GM18858 (cell line): ENCODE data around the gene ST6GAL1.

Experiments
- ATAC-seq: cut with Tn5 transposase; IDR thresholded peaks from one replicate; pipeline ENCODE4 v1.9.1; 2021; ENCODE audit not compliant: unreplicated experiment

ST6GAL1 gene

GRCh38 chr3:187102073-187102634, 171.8 kb downstream of the ST6GAL1 start:
- ATAC-seq: no peak

- no peak for ATAC-seq
These were observed 172.9 kb downstream of the ST6GAL1 start for GRCh38 chr3:187103251-187103650.

- no peak for ATAC-seq
These were observed 174.0 kb downstream of the ST6GAL1 start for GRCh38 chr3:187104342-187104741.

GRCh38 chr3:187104933-187105332, 174.6 kb downstream of the ST6GAL1 start:
- ATAC-seq: no peak

GRCh38 chr3:187105700-187106099, 175.4 kb downstream of the ST6GAL1 start:
- ATAC-seq: no peak

GRCh38 chr3:187107989-187108388, 177.7 kb downstream of the ST6GAL1 start:
- no peak for ATAC-seq

GRCh38 chr3:187110156-187110555, 179.8 kb downstream of the ST6GAL1 start:
- no peak for ATAC-seq

GRCh38 chr3:187112934-187113793, 182.8 kb downstream of the ST6GAL1 start:
- ATAC-seq: no peak

GRCh38 chr3:187114511-187114910, 184.2 kb downstream of the ST6GAL1 start:
- ATAC-seq: no peak

- ATAC-seq: no peak
These were observed 190.0 kb downstream of the ST6GAL1 start for GRCh38 chr3:187120326-187120725.

GRCh38 chr3:187122261-187122660, 191.9 kb downstream of the ST6GAL1 start:
- ATAC-seq: no peak

- peak; percentile 69 for ATAC-seq
These were observed 195.1 kb downstream of the ST6GAL1 start for GRCh38 chr3:187125319-187126031.
